ENCODE data around the gene TUNAR.
"Not testable (repeated sequence)": the region's sequence is repeated elsewhere in the genome, so short reads cannot be mapped to it uniquely, and the experiment has no call there.

Gene TUNAR

GRCh38 chr14:95959317-95959716, 82.7 kb downstream of the TUNAR start:
- Histone ChIP-seq H3K9ac (ENCODE audit: low read length) (no peak overlapping the region), H3K27me3 (ENCODE audit: control insufficient read depth, insufficient read depth, low read length) (no peaks in the 10 kb centered on the region), H3K4me3 (ENCODE audit: low read length) (no peak overlapping the region), H3K27ac (ENCODE audit: low read depth, low read length) (no peak overlapping the region), H3K36me3 (ENCODE audit: control insufficient read depth, insufficient read depth, low read length) (no peaks in the 10 kb centered on the region), H3K4me1 (ENCODE audit: control insufficient read depth, insufficient read depth, low read length) (no peaks in the 10 kb centered on the region)

GRCh38 chr14:95961481-95961880, 84.8 kb downstream of the TUNAR start:
- H3K36me3 ChIP-seq (ENCODE audit: control insufficient read depth, insufficient read depth, low read length), result no peaks in the 10 kb centered on the region

DNA sequence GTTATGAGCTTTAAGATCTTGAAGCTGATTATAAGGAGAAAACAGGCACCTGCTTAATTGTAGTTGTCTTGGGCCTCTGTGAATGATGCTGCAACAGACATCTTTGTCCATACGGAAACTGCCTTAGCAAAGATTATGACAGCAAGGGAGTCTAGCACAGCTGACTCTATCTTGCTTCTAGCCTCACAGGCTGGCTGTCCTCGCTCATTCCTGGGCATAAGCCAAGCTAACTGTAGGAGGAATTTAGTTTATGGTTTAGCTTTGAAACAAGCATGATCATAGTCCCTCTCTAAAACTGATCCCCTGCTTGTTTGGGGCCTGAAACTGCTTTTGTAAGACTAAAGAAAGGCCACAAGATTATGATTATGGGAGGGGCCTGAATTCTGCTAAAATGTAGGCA, 88.3 kb downstream of the TUNAR start:
- H3K36me3 ChIP-seq (ENCODE audit: control insufficient read depth, insufficient read depth, low read length), result no peaks in the 10 kb centered on the region
- H3K9ac ChIP-seq (ENCODE audit: low read length), result no peak overlapping the region
- no peak overlapping the region for H3K4me3 ChIP-seq (ENCODE audit: low read length)
- H3K4me1 ChIP-seq (ENCODE audit: control insufficient read depth, insufficient read depth, low read length), result no peaks in the 10 kb centered on the region
- no peak overlapping the region for H3K27ac ChIP-seq (ENCODE audit: low read depth, low read length)
- no peaks in the 10 kb centered on the region for H3K27me3 ChIP-seq (ENCODE audit: control insufficient read depth, insufficient read depth, low read length)

More at GRCh38 chr14:95961481-95961880, 84.8 kb downstream of the TUNAR start:
- no peaks in the 10 kb centered on the region for H3K4me1 ChIP-seq (ENCODE audit: control insufficient read depth, insufficient read depth, low read length)
- no peak overlapping the region for H3K4me3 ChIP-seq (ENCODE audit: low read length)
- H3K27ac ChIP-seq (ENCODE audit: low read depth, low read length), result no peak overlapping the region
- no peaks in the 10 kb centered on the region for H3K27me3 ChIP-seq (ENCODE audit: control insufficient read depth, insufficient read depth, low read length)
- no peak overlapping the region for H3K9ac ChIP-seq (ENCODE audit: low read length)

DNA sequence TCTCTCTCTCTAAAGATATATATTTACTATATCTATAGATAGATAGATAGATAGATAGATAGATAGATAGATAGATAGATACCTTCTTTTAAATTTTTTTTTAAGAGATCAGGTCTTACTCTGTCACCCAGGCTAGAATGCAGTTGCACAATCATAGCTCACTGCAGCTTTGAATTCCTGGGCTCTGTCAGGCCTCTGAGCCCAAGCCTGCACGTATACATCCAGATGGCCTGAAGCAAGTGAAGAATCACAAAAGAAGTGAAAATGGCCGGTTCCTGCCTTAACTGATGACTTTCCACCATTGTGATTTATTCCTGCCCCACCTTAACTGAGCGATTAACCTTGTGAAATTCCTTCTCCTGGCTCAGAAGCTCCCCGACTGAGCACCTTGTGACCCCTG, 91.4 kb downstream of the TUNAR start:
- H3K4me1 ChIP-seq (ENCODE audit: control insufficient read depth, insufficient read depth, low read length); H3K27me3 ChIP-seq (ENCODE audit: control insufficient read depth, insufficient read depth, low read length); H3K4me3 ChIP-seq (ENCODE audit: low read length); H3K27ac ChIP-seq (ENCODE audit: low read depth, low read length); H3K9ac ChIP-seq (ENCODE audit: low read length); H3K36me3 ChIP-seq (ENCODE audit: control insufficient read depth, insufficient read depth, low read length): not testable (repeated sequence)
